Uterus (tissue), 4 donors: ENCODE measurements around the gene NR2F1-AS1. TPM values are rescaled to one million over a fixed set of nuclear protein-coding genes. Genes with fewer than 3 reads are reported as not detected.

ENCODE experiments used
- DNase-seq, 2 donors: peaks; one replicate each; pipeline ENCODE4 v3.0.0-alpha.2; 2019 to 2020
- H3K27ac ChIP-seq, 2 donors: fragments of 200-600 bp; sonication (generic); 1 replicate in 1 of 2; 2 replicates in 1 of 2; pipeline ENCODE4 v1.5.1; 2016 to 2018
- H3K27me3 ChIP-seq, 2 donors: fragments of 200-600 bp; sonication (generic); one replicate each; pipeline ENCODE4 v1.5.1; 2018 to 2019; ENCODE audit warnings: control low read depth in 1 of 2
- H3K36me3 ChIP-seq, 2 donors: fragments of 200-600 bp; sonication (generic); one replicate each; pipeline ENCODE4 v1.5.1; 2019; ENCODE audit warnings: control low read depth in 1 of 2
- H3K4me1 ChIP-seq, 2 donors: fragments of 200-600 bp; sonication (generic); one replicate each; pipeline ENCODE4 v1.5.1; 2018 to 2019; ENCODE audit warnings: control low read depth in 1 of 2
- H3K4me3 ChIP-seq, 2 donors: fragments of 200-600 bp; sonication (generic); 1 replicate in 1 of 2; 2 replicates in 1 of 2; pipeline ENCODE4 v1.5.1; 2018 to 2019; ENCODE audit warnings: mild to moderate bottlenecking in 1 of 2
- H3K9me3 ChIP-seq, 2 donors: fragments of 200-600 bp; sonication (generic); one replicate each; pipeline ENCODE4 v1.5.1; 2019; ENCODE audit warnings: control low read depth in 1 of 2
- POLR2A ChIP-seq, 2 donors: fragments of 450-650 bp; IDR thresholded peaks; one replicate each; pipeline ENCODE4 v1.6.1; 2016; ENCODE audit warnings: antibody characterized with exemption in 2 of 2, mild to moderate bottlenecking in 1 of 2, moderate library complexity in 1 of 2
- intact Hi-C: fragments of 100-400 bp; cut with DNase I; formaldehyde crosslinking; loops from one replicate; pipeline ENCODE4 v1.15.1; 2023; ENCODE audit warnings: low total_unique reads
- total RNA-seq, 4 donors: library from RNA; depleted of rRNA in 3 of 4; stranded (reverse); fragments of >200 nt in 3 of 4; gene quantifications; one replicate each; pipeline versions ENCODE4 v1.1.0 to v1.2.4, GENCODE V29; 2014 to 2023
- TF ChIP-seq, protein P1 (sequence below), 4 experiments: fragments of 200-600 bp in 2 of 4; fragments of 450-650 bp in 2 of 4; sonication (generic) in 2 of 4; IDR thresholded peaks; one replicate each; pipeline ENCODE4 v1.5.1; 2016 to 2019; ENCODE audit warnings: antibody characterized with exemption in 4 of 4, mild to moderate bottlenecking in 2 of 4, moderate library complexity in 1 of 4
- donor health status: DM: yes; HTN: yes; CAD: no.

Gene NR2F1-AS1
- total RNA-seq, 4 donors from 2014 or later, result 4.4 to 46.1 (median 19.9) TPM

DNA sequence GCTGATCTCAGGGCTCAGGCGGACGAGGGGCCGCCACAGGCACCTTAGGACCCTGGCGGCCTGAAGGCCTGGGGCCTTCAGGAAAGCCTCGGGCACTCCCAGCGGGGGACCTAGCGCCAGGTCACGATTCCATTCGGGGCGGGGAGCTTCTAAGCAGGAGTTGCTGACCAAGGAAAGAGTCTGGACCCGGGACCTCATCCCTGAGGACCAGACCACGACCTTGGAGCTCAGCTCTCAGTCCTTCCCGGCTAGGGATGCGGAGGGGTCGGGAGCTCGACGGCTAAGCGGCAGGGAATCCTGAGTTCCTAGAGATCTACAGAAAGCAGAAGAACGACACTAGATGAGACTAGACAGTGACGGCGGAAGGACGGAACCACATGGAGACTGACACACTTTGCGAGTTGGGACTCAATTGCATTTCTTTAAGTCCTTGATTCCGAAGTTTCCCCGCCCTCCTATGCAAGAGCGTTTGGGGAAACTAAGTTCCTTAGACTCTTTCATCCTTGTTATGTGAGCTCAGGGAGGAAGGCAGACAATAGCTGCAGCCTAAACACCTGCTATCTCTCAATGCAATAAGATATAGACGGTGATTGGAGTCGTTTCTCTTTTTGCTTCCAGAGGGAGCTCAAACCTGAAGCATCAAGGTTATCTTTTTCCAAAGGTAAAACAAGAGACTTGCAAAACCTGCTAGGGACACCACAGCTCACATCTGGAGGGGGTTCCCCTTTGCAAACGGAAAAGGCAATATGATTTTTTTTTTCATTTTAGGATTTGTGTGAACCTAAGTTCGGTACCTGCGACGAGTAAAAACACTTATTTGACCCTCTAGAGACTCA, 9.7 kb downstream of the NR2F1-AS1 start:
- no peak for TF ChIP-seq POLR2A (IDR thresholded peaks at IDR 0.05)
- TF ChIP-seq, protein P1, sequence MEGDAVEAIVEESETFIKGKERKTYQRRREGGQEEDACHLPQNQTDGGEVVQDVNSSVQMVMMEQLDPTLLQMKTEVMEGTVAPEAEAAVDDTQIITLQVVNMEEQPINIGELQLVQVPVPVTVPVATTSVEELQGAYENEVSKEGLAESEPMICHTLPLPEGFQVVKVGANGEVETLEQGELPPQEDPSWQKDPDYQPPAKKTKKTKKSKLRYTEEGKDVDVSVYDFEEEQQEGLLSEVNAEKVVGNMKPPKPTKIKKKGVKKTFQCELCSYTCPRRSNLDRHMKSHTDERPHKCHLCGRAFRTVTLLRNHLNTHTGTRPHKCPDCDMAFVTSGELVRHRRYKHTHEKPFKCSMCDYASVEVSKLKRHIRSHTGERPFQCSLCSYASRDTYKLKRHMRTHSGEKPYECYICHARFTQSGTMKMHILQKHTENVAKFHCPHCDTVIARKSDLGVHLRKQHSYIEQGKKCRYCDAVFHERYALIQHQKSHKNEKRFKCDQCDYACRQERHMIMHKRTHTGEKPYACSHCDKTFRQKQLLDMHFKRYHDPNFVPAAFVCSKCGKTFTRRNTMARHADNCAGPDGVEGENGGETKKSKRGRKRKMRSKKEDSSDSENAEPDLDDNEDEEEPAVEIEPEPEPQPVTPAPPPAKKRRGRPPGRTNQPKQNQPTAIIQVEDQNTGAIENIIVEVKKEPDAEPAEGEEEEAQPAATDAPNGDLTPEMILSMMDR (IDR thresholded peaks at IDR 0.05), result no peak
- no peak overlapping the region for H3K4me3 ChIP-seq
- intact Hi-C loops, result no loop called here
- no peaks in the 10 kb centered on the region for H3K27me3 ChIP-seq
- no peak overlapping the region for H3K27ac ChIP-seq
- peaks cover 0 to under 1% of the 10 kb centered on the region in 2 donors for H3K4me1 ChIP-seq
- DNase-seq, result no peak
- H3K9me3 ChIP-seq, result no peaks in the 10 kb centered on the region
- H3K36me3 ChIP-seq, result no peaks in the 10 kb centered on the region

DNA sequence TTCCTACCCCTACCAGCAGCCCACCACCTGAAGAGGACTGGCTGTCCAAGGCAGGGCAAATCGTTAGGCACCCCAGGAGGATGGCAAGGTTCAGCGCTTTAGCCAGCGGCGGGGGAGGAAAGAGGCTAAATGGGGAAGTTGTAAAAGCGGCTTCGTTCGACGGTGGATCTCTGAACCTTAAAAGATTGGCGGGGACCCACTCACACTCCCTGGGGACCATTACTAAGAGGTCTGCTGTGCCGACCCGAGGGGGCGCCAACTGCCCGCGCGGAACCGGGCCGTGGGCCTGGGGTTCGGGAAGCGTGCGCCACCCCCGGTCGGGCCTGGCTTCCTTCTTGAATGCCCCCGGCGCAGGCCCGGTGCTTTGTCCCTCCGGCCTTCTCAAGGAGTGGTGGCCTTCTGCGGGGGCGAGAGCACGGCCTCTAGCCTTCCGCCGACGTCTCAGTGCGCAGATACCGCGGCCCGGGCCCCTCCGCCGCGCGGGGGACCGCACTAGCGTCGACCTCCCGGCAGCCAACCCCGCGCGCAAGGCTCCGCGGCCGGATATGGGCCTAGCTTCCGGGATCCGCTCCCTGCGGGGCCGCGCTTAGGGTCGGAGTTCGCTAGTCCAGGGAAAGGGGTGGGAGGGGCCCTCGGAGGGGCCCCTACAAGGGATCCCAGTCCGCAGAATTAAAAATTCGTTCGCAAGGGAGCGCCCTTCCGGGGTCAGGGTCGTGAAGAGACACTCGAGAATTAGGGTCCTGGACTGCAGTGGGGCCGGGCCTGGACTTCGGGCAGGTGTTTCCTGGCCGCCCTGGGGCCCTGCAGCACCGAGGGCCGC, 10.5 kb downstream of the NR2F1-AS1 start:
- no peak overlapping the region for H3K27ac ChIP-seq
- intact Hi-C loops, result no loop called here
- no peak for DNase-seq
- H3K27me3 ChIP-seq, result no peaks in the 10 kb centered on the region
- no peak for TF ChIP-seq POLR2A (IDR thresholded peaks at IDR 0.05)
- TF ChIP-seq, protein P1 (IDR thresholded peaks at IDR 0.05), result no peak
- H3K4me1 ChIP-seq, result peaks cover 0 to 4% of the 10 kb centered on the region in 2 donors
- no peaks in the 10 kb centered on the region for H3K36me3 ChIP-seq
- H3K4me3 ChIP-seq, result no peak overlapping the region
- H3K9me3 ChIP-seq, result no peaks in the 10 kb centered on the region

DNA sequence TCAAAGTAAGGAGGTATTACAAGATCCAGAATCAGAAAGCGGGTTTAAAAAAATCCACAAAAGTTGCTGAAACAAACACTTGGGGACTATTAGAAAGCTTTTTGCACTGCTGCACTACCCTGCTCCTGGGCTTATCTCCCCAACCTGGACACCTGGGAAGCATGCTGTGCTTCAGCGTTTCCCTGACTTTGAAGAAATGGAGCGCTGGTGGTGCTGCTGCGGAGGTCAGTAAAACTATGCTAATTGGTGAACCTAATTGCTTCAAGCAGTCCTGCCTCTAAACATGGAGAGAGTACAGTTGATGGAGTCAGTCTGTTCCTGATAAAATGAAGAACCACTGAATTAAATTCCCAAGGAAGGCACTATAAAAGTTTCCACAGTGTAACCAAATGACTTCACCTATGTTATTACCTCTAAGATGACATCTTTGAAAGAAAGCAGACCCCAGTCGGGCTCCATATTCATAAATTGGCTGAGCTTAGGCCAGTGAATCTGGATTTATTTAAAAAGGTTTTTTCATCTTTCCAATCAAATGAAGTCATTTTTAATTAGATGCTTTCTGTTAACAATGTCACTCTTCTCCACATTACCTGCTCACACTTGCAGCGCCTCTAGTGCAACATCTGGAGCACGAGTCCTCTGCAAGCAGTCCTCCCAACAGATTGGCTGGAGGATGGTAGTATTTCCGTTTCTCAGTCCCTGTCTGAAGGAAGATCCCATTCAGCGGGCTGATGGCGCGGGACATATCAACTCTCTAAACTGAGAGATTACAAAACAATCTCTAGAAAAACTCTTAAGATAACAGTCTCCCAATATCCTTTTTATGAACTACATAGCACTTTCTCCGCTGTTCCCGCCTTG, 11.5 kb downstream of the NR2F1-AS1 start:
- no peak for TF ChIP-seq POLR2A (IDR thresholded peaks at IDR 0.05)
- TF ChIP-seq, protein P1 (IDR thresholded peaks at IDR 0.05), result no peak
- no peak for DNase-seq
- intact Hi-C loops, result no loop called here
- peaks cover 0 to 4% of the 10 kb centered on the region in 2 donors for H3K4me1 ChIP-seq
- no peaks in the 10 kb centered on the region for H3K9me3 ChIP-seq
- no peaks in the 10 kb centered on the region for H3K36me3 ChIP-seq
- no peak overlapping the region for H3K4me3 ChIP-seq
- no peaks in the 10 kb centered on the region for H3K27me3 ChIP-seq
- H3K27ac ChIP-seq, result no peak overlapping the region

DNA sequence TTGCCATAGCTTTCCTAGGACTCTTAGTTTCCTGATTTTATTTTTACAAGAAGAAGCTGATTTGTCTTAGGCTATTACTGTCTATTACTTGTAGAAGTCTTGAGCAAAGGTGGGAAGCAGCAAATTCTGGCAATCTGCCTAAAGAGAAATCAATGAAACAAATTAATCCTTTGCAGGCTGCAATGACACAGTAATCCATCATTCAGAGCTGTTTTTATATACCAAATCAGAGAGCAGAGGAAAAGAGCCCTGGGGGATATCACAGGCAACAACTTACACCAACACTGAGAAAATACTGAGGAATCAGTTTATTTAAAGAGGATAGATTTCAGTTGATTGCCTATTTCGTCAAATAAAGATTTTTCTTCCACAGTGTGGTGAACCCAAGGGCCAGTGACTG, 13.6 kb downstream of the NR2F1-AS1 start:
- intact Hi-C loops, result no loop called here
- no peaks in the 10 kb centered on the region for H3K9me3 ChIP-seq
- H3K4me1 ChIP-seq, result peaks cover 0 to 4% of the 10 kb centered on the region in 2 donors
- DNase-seq, result no peak
- no peaks in the 10 kb centered on the region for H3K27me3 ChIP-seq
- no peak overlapping the region for H3K27ac ChIP-seq
- no peak overlapping the region for H3K4me3 ChIP-seq
- TF ChIP-seq POLR2A (IDR thresholded peaks at IDR 0.05), result no peak
- TF ChIP-seq, protein P1 (IDR thresholded peaks at IDR 0.05), result no peak
- no peaks in the 10 kb centered on the region for H3K36me3 ChIP-seq
